Neural progenitor cell (in vitro differentiated cells): ENCODE results near the gene ATXN1.

Source experiments
- EZH2 ChIP-seq: fragments of 200-600 bp; sonication (generic); IDR thresholded peaks from 2 replicates; pipeline ENCODE4 v1.6.1; 2017; ENCODE audit warnings: antibody characterized with exemption, mild to moderate bottlenecking, moderate library complexity
- EZH2phosphoT487 ChIP-seq: fragments of 200-600 bp; sonication (generic); IDR thresholded peaks from 2 replicates; pipeline ENCODE4 v1.6.1; 2017; ENCODE audit warnings: antibody characterized with exemption
- TF ChIP-seq, protein P1 (sequence below): fragments of 200-600 bp; sonication (generic); IDR thresholded peaks from 2 replicates; pipeline ENCODE4 v1.5.1; 2017; ENCODE audit warnings: antibody characterized with exemption, mild to moderate bottlenecking

GRCh38 chr6:16338577-16339264 is 422.5 kb downstream of the ATXN1 start:
- TF ChIP-seq, protein P1, sequence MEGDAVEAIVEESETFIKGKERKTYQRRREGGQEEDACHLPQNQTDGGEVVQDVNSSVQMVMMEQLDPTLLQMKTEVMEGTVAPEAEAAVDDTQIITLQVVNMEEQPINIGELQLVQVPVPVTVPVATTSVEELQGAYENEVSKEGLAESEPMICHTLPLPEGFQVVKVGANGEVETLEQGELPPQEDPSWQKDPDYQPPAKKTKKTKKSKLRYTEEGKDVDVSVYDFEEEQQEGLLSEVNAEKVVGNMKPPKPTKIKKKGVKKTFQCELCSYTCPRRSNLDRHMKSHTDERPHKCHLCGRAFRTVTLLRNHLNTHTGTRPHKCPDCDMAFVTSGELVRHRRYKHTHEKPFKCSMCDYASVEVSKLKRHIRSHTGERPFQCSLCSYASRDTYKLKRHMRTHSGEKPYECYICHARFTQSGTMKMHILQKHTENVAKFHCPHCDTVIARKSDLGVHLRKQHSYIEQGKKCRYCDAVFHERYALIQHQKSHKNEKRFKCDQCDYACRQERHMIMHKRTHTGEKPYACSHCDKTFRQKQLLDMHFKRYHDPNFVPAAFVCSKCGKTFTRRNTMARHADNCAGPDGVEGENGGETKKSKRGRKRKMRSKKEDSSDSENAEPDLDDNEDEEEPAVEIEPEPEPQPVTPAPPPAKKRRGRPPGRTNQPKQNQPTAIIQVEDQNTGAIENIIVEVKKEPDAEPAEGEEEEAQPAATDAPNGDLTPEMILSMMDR = peak; percentile 47
- TF ChIP-seq EZH2 = no peak
- TF ChIP-seq EZH2phosphoT487 = no peak
